Measurements from ENCODE around the gene AUH. TPM values are rescaled to one million over a fixed set of nuclear protein-coding genes. Genes with fewer than 3 reads are reported as not detected.

The AUH gene
- total and polyA plus RNA-seq, 8 donors = 13.6 to 33.7 (median 23.0) TPM

DNA sequence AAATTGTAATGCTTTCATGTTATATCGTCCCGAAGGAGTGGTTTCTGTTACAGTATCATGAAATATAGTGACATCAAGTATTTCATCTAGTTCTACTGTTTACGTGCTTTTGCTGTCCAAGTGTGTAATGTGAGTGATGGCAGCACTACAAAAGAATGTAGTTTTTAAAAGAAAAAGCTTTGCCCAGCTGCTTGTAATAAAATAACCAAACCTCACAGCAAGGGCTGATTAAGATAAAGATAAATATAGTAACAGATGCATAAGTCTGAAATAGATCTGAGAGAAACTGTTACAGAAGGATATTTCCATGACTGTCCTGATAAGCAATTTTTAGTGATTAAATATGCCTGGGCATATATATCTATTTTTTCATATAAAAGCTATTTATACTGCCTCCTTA is 106.4 kb downstream of the AUH start:
- Histone ChIP-seq H3K27me3 (no peaks in the 10 kb centered on the region), H3K36me3 (no peaks in the 10 kb centered on the region), H3K9me3 (no peaks in the 10 kb centered on the region), H3K27ac (no peak overlapping the region), H3K4me3 (no peak overlapping the region), H3K4me1 (peaks cover 0 to 6% of the 10 kb centered on the region in 2 donors)
- intact Hi-C loops (cut with DNase I) = no loop called here
- ATAC-seq (no peak), DNase-seq (no peak)
- TF ChIP-seq, protein P1, sequence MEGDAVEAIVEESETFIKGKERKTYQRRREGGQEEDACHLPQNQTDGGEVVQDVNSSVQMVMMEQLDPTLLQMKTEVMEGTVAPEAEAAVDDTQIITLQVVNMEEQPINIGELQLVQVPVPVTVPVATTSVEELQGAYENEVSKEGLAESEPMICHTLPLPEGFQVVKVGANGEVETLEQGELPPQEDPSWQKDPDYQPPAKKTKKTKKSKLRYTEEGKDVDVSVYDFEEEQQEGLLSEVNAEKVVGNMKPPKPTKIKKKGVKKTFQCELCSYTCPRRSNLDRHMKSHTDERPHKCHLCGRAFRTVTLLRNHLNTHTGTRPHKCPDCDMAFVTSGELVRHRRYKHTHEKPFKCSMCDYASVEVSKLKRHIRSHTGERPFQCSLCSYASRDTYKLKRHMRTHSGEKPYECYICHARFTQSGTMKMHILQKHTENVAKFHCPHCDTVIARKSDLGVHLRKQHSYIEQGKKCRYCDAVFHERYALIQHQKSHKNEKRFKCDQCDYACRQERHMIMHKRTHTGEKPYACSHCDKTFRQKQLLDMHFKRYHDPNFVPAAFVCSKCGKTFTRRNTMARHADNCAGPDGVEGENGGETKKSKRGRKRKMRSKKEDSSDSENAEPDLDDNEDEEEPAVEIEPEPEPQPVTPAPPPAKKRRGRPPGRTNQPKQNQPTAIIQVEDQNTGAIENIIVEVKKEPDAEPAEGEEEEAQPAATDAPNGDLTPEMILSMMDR (IDR thresholded peaks at IDR 0.05) = no peak

DNA sequence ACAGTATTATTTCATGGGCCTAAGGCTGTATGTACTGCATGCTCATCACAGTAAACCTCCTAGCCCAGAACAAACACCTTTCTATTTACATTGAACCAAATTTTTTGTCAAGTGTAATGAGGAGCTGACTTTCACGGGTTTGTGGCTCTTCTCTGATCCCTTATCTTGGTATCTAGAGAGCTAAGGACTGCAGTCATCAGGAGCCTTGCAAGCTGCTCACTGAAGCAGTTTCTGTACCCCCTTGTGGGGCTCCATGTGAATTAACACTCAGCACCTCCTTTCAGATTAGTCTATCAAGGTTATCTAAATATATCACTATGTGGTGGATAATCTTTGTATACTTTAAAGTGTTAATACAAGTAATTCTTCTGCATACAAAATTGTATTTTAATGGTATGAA is 108.2 kb downstream of the AUH start:
- Histone ChIP-seq H3K4me1 (no peaks in the 10 kb centered on the region), H3K9me3 (no peaks in the 10 kb centered on the region), H3K27ac (no peak overlapping the region), H3K27me3 (no peaks in the 10 kb centered on the region), H3K36me3 (no peaks in the 10 kb centered on the region), H3K4me3 (no peak overlapping the region)
- ATAC-seq (no peak), DNase-seq (no peak)
- intact Hi-C loops (cut with DNase I) = no loop called here
- TF ChIP-seq, protein P1 (IDR thresholded peaks at IDR 0.05) = no peak

DNA sequence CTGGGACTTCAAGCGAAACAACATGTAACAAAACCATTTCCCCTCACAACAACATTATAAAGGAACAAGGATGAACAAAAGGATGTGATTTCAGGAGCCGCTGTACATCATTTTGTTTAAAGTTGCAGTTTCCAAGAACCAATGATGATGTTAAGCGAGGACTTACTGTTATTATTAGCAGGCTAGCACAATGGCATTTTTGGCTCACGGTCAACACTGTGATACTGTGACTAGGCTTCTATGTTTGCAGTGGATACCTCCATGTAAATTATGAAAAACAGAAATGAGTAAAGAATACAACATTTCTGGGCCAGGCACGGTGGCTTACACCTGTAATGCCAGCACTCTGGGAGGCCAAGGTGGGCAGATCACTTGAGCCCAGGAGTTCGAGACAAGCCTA is 113.0 kb downstream of the AUH start:
- ATAC-seq = no peak
- intact Hi-C loops (cut with DNase I) = no loop called here
- Histone ChIP-seq H3K27me3 (no peaks in the 10 kb centered on the region), H3K4me1 (peaks cover 0 to 7% of the 10 kb centered on the region in 2 donors), H3K4me3 (no peak overlapping the region), H3K27ac (no peak overlapping the region), H3K36me3 (no peaks in the 10 kb centered on the region), H3K9me3 (no peaks in the 10 kb centered on the region)
- TF ChIP-seq, protein P1 (IDR thresholded peaks at IDR 0.05) = no peak
- DNase-seq = no peak

DNA sequence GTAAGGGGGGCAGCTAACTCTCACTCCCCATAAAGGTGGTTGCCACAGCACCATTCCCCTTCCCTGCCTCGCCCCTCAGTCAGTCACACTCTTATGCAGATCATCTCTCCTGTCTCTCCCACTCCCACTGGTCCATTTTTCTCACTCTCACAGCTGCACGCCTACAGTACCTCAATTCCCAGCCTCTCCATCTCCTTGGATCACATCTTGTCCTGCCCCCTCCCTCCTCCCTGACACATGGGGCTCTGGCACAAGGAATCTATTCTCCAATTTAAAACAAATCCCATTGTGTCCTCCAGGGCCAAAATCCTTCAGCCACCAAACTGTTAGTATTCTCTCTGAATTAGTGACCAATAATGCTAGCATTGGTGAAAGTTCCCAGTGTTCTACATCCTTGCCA is 114.4 kb downstream of the AUH start:
- Histone ChIP-seq H3K4me1 (peaks cover 0 to 7% of the 10 kb centered on the region in 2 donors), H3K9me3 (no peaks in the 10 kb centered on the region), H3K27ac (no peak overlapping the region), H3K27me3 (no peaks in the 10 kb centered on the region), H3K4me3 (no peak overlapping the region), H3K36me3 (no peaks in the 10 kb centered on the region)
- DNase-seq (no peak), ATAC-seq (no peak)
- TF ChIP-seq, protein P1 (IDR thresholded peaks at IDR 0.05) = no peak
- intact Hi-C loops (cut with DNase I) = no loop called here

DNA sequence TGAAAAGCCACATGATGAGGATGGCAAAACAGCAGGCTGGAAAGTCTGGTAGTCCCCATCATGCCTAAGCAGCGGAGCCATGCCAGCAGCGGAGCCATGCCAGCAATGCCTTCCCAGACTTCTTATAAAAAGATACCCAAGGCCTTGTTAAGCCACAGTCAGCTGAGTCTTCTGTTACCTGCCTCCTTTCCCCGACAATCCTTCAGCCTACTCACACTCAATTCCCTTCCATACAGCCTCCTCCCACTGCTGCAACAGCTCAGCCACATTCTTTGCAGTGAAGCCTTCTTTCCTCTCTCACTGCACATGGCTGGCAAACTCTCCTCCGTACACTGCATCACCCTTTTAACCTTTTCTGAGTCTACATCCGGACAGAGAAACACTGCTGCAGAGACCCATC is 114.9 kb downstream of the AUH start:
- H3K36me3 ChIP-seq = no peaks in the 10 kb centered on the region
- TF ChIP-seq, protein P1 (IDR thresholded peaks at IDR 0.05) = no peak
- H3K9me3 ChIP-seq = no peaks in the 10 kb centered on the region
- no peak for ATAC-seq
- no peak for DNase-seq
- no peaks in the 10 kb centered on the region for H3K27me3 ChIP-seq
- H3K4me3 ChIP-seq = no peak overlapping the region
- intact Hi-C loops (cut with DNase I) = no loop called here
- H3K4me1 ChIP-seq = peaks cover 0 to 7% of the 10 kb centered on the region in 2 donors
- H3K27ac ChIP-seq = no peak overlapping the region
